ENCODE results near the gene FNDC8. TPM values are rescaled to one million over a fixed set of nuclear protein-coding genes. Genes with fewer than 3 reads are reported as not detected.

Gene FNDC8
- polyA plus RNA-seq, 1 of the 3 experiments (the other 2 are of a cell fraction), result not detected

DNA sequence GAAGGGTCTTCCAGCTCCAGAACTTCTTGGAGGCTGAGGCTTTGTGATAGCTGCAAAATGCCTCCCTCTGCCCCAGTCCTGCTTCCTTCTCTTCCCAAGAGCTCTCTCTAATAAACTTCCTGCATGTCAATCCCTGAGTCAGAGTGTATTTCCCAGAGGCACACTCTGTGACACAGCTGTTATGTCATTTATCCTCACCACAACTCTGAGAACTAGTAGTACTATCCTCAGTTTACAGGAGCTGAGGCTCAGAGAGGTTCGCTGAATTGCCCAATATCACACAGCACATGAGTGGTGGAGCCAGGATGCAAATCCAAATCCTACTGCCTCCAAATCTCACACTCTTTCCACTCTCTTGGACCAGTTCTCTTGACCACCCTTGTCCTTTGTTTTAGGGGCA is 46.3 kb downstream of the FNDC8 start:
- H3K9ac ChIP-seq, result no peak overlapping the region
- DNase-seq, result no peak
- ChIA-PET CTCF (no interaction called here), POLR2A (no interaction called here)
- H3K4me2 ChIP-seq, result no peak overlapping the region
- H4K20me1 ChIP-seq (ENCODE audit: insufficient read depth), result no peaks in the 10 kb centered on the region
- H2AFZ ChIP-seq (ENCODE audit: low read depth), result no peak overlapping the region
- H3K79me2 ChIP-seq (ENCODE audit: insufficient read depth), result no peaks in the 10 kb centered on the region
- no peak overlapping the region for H3K4me3 ChIP-seq (ENCODE audit: low read depth in 2 of 2, low read length in 1 of 2)
- WGBS (ENCODE audit: low lambda C conversion rate), result 0% methylated on average over 1 of the region's 1 CpG
- TF ChIP-seq CHD2 (IDR thresholded peaks at IDR 0.05; ENCODE audit: low read length, partially characterized antibody) (no peak), GABPA (IDR thresholded peaks at IDR 0.05; ENCODE audit: low read depth) (no peak), SMC3 (IDR thresholded peaks at IDR 0.05; ENCODE audit: low read depth, low read length) (no peak), RAD21 (IDR thresholded peaks at IDR 0.05; ENCODE audit: low read length) (no peak), NRF1 (IDR thresholded peaks at IDR 0.05; ENCODE audit: low read depth, low read length) (no peak), EZH2phosphoT487 (IDR thresholded peaks at IDR 0.05; ENCODE audit: borderline replicate concordance, low read depth) (no peak), FOXJ3 (CRISPR knock-in tag; IDR thresholded peaks at IDR 0.05) (no peak), JUND (IDR thresholded peaks at IDR 0.05) (no peak), GATA2 (CRISPR knock-in tag; IDR thresholded peaks at IDR 0.05) (no peak), RXRA (IDR thresholded peaks at IDR 0.05; ENCODE audit: borderline replicate concordance, low read depth) (no peak), ELF1 (IDR thresholded peaks at IDR 0.05) (no peak), REST (IDR thresholded peaks at IDR 0.05; ENCODE audit: low read depth, low read length) (no peak), MEF2A (IDR thresholded peaks at IDR 0.05; ENCODE audit: borderline replicate concordance, low read depth) (no peak), ZBTB33 (IDR thresholded peaks at IDR 0.05; ENCODE audit: borderline replicate concordance, low read depth) (no peak), USF1 (IDR thresholded peaks at IDR 0.05; ENCODE audit: borderline replicate concordance, low read depth) (no peak), IRF3 (IDR thresholded peaks at IDR 0.05; ENCODE audit: low read depth, low read length) (no peak), MXI1 (IDR thresholded peaks at IDR 0.05; ENCODE audit: low read depth, low read length) (no peak)
- H3K4me1 ChIP-seq (ENCODE audit: control insufficient read depth in 1 of 2, insufficient read depth in 2 of 2, low read depth in 1 of 2, low read length in 1 of 2), result no peaks in the 10 kb centered on the region
- H3F3A ChIP-seq (replicated peaks; ENCODE audit: insufficient read depth), result no peaks in the 10 kb centered on the region
- H3K27ac ChIP-seq (ENCODE audit: low read depth in 2 of 2, low read length in 1 of 2), result no peak overlapping the region
- H3K36me3 ChIP-seq (replicated peaks in 1 of 2; ENCODE audit: control insufficient read depth in 1 of 2, insufficient read depth in 2 of 2, low read length in 1 of 2), result no peaks in the 10 kb centered on the region
- no peaks in the 10 kb centered on the region for H3K9me3 ChIP-seq
- no peaks in the 10 kb centered on the region for H3K9me2 ChIP-seq
- H3K27me3 ChIP-seq (ENCODE audit: insufficient read depth), result peaks cover 55% of the 10 kb centered on the region; the same call in 1 of the 2 replicates
